K562 (cell line): ENCODE measurements around the gene TCF3. TPM values are rescaled to one million over a fixed set of nuclear protein-coding genes. Genes with fewer than 3 reads are reported as not detected.

ENCODE experiments used
- AFF4 ChIP-seq: sonication (generic); formaldehyde crosslinking; IDR thresholded peaks from 2 replicates; pipeline ENCODE4 v1.8.0; 2023; ENCODE audit warnings: mild to moderate bottlenecking, missing genetic modification reagents
- CHD2 ChIP-seq: IDR thresholded peaks from 2 replicates; pipeline ENCODE4 v1.6.1; 2011; ENCODE audit warnings: low read depth, low read length
- EGR1 ChIP-seq: fragments of 450-650 bp; conservative IDR thresholded peaks from 2 replicates; pipeline ENCODE4 v1.6.1; 2017; ENCODE audit warnings: mild to moderate bottlenecking
- GABPB1 ChIP-seq: sonication (generic); formaldehyde crosslinking; IDR thresholded peaks from 2 replicates; pipeline ENCODE4 v1.8.0; 2022; ENCODE audit warnings: mild to moderate bottlenecking, missing genetic modification reagents
- HCFC1 ChIP-seq: IDR thresholded peaks from 2 replicates; pipeline ENCODE4 v1.6.1; 2012; ENCODE audit warnings: low read depth, low read length, improper control_type of control experiment
- HDAC3 ChIP-seq: fragments of 450-650 bp; IDR thresholded peaks from 2 replicates; pipeline ENCODE4 v1.6.1; 2018; ENCODE audit warnings: borderline replicate concordance, mild to moderate bottlenecking, moderate library complexity; ENCODE audit not compliant: partially characterized antibody
- HNRNPH1 ChIP-seq: fragments of 200-400 bp; formaldehyde crosslinking; optimal IDR thresholded peaks from 2 replicates; pipeline ENCODE3; 2017; ENCODE audit warnings: low read depth, mild to moderate bottlenecking, low read length, moderate library complexity
- HNRNPUL1 ChIP-seq: fragments of 200-400 bp; formaldehyde crosslinking; IDR thresholded peaks from 2 replicates; pipeline ENCODE4 v1.6.1; 2017; ENCODE audit warnings: low read length
- ILF3 ChIP-seq: fragments of 450-650 bp; IDR thresholded peaks from 2 replicates; pipeline ENCODE4 v1.6.1; 2018; ENCODE audit warnings: antibody characterized with exemption, mild to moderate bottlenecking, moderate library complexity, borderline replicate concordance
- MCM2 ChIP-seq: fragments of 450-650 bp; IDR thresholded peaks from 2 replicates; pipeline ENCODE4 v1.6.1; 2017; ENCODE audit warnings: low read depth, mild to moderate bottlenecking
- NFYB ChIP-seq: IDR thresholded peaks from 2 replicates; pipeline ENCODE4 v1.6.1; 2011; ENCODE audit warnings: mild to moderate bottlenecking, moderate library complexity; ENCODE audit not compliant: insufficient read length; ENCODE audit errors: extremely low read depth
- PHF21A ChIP-seq: fragments of 450-650 bp; IDR thresholded peaks from 2 replicates; pipeline ENCODE4 v1.6.1; 2017; ENCODE audit warnings: low read depth, borderline replicate concordance
- RBM14 ChIP-seq: fragments of 200-400 bp; formaldehyde crosslinking; IDR thresholded peaks from 2 replicates; pipeline ENCODE4 v1.6.1; 2018; ENCODE audit warnings: low read depth, mild to moderate bottlenecking, low read length, moderate library complexity, borderline replicate concordance; ENCODE audit not compliant: insufficient read depth
- RUNX1 ChIP-seq: sonication (generic); IDR thresholded peaks from 2 replicates; pipeline ENCODE4 v1.6.1; 2016; ENCODE audit warnings: antibody characterized with exemption, low read depth
- SOX6 ChIP-seq: fragments of 450-650 bp; IDR thresholded peaks from 2 replicates; pipeline ENCODE4 v1.6.1; 2014; ENCODE audit warnings: mild to moderate bottlenecking
- SRSF3 ChIP-seq: fragments of 200-400 bp; formaldehyde crosslinking; IDR thresholded peaks from 2 replicates; pipeline ENCODE4 v1.6.1; 2016; ENCODE audit warnings: mild to moderate bottlenecking, low read length, moderate library complexity; ENCODE audit not compliant: insufficient read depth
- STAG1 ChIP-seq: sonication (generic); formaldehyde crosslinking; IDR thresholded peaks from 2 replicates; pipeline ENCODE4 v1.5.0; 2020; ENCODE audit warnings: missing genetic modification reagents, borderline replicate concordance
- TAL1 ChIP-seq: fragments of 450-650 bp; IDR thresholded peaks from 2 replicates; pipeline ENCODE4 v1.6.1; 2016; ENCODE audit warnings: mild to moderate bottlenecking
- USF1 ChIP-seq: sonication (generic); formaldehyde crosslinking; IDR thresholded peaks from 2 replicates; pipeline ENCODE4 v1.9.0; 2022; ENCODE audit warnings: mild to moderate bottlenecking, missing genetic modification reagents
- YBX1 ChIP-seq: fragments of 450-650 bp; IDR thresholded peaks from 2 replicates; pipeline ENCODE4 v1.7.1; 2016; ENCODE audit warnings: mild to moderate bottlenecking
- ZNF592 ChIP-seq: fragments of 450-650 bp; IDR thresholded peaks from 2 replicates; pipeline ENCODE4 v1.6.1; 2017; ENCODE audit warnings: antibody characterized with exemption, mild to moderate bottlenecking
- polyA plus RNA-seq, 8 experiments: library from polyadenylated mRNA; depleted of rRNA in 4 of 8; stranded (reverse) in 5 of 8; unstranded in 3 of 8; fragments of >200 nt; fragmentation: Nextera tagmentation in 2 of 8; fragmentation: Illumina TruSeq in 1 of 8; extraction: Ambion mirVana in 2 of 8; extraction: Trizol in 1 of 8; gene quantifications; 2 replicates each; pipeline versions ENCODE4 v1.2.1 to v1.2.3, GENCODE V29; 2011 to 2014; ENCODE audit warnings: inconsistent platforms in 1 of 8, missing spikeins in 1 of 8
- total RNA-seq, 7 experiments: library from RNA; depleted of rRNA in 6 of 7; stranded (reverse); fragments of >200 nt in 6 of 7; fragmentation: Illumina TruSeq in 2 of 7; extraction: Trizol in 2 of 7; gene quantifications; 2 replicates each; pipeline versions ENCODE4 v1.2.1 to v1.2.3, GENCODE V29; 2011 to 2021; ENCODE audit warnings: low replicate concordance in 1 of 7

The TCF3 gene
- total and polyA plus RNA-seq, 9 of the 15 experiments (the other 6 are each of a cell fraction or from before 2014, with no cell fraction given), result 5.6 to 259 (median 84.0) TPM

- no peak for TF ChIP-seq HNRNPUL1
- no peak for TF ChIP-seq USF1 (CRISPR knock-in tag)
- TF ChIP-seq AFF4 (CRISPR knock-in tag), result no peak
- TF ChIP-seq STAG1 (CRISPR knock-in tag), result no peak
- TF ChIP-seq RBM14, result no peak
- TF ChIP-seq HDAC3, result no peak
- no peak for TF ChIP-seq ZNF592
- TF ChIP-seq PHF21A, result 0 out of 2 replicates have a peak, but pooled peaks have one; percentile 57
- no peak for TF ChIP-seq HNRNPH1
- TF ChIP-seq TAL1, result no peak
- TF ChIP-seq MCM2, result no peak
- TF ChIP-seq GABPB1 (CRISPR knock-in tag), result peak; percentile 80
- no peak for TF ChIP-seq YBX1
- peak; percentile 59; the same call in 1 of the 2 replicates for TF ChIP-seq SOX6
- TF ChIP-seq SRSF3, result no peak
- no peak for TF ChIP-seq HCFC1
- peak; percentile 87 for TF ChIP-seq NFYB
- peak; percentile 97 for TF ChIP-seq EGR1
- TF ChIP-seq RUNX1, result no peak
- peak; percentile 97 for TF ChIP-seq CHD2
- TF ChIP-seq ILF3, result no peak
Measured at GRCh38 chr19:1652471-1653299, at the start of gene TCF3 (continued).
